Right lobe of liver (tissue), 4 donors: ENCODE measurements around the gene PRPF6.

Experiments
- CTCF ChIP-seq, 4 donors: fragments of 200-600 bp in 3 of 4; fragments of 450-650 bp in 1 of 4; IDR thresholded peaks; one replicate each; pipeline versions ENCODE4 v1.5.1 to v1.8.0; 2016 to 2022; ENCODE audit warnings: antibody characterized with exemption in 4 of 4, mild to moderate bottlenecking in 2 of 4
- POLR2A ChIP-seq: fragments of 450-650 bp; IDR thresholded peaks from one replicate; pipeline ENCODE4 v1.6.1; 2017; ENCODE audit warnings: antibody characterized with exemption, mild to moderate bottlenecking
- donor health status: DM: no; HTN: no; CAD: no.
- donor health status: DM: no; HTN: no; CAD: no.
- donor health status: DM: no; HTN: yes; CAD: no.

DNA sequence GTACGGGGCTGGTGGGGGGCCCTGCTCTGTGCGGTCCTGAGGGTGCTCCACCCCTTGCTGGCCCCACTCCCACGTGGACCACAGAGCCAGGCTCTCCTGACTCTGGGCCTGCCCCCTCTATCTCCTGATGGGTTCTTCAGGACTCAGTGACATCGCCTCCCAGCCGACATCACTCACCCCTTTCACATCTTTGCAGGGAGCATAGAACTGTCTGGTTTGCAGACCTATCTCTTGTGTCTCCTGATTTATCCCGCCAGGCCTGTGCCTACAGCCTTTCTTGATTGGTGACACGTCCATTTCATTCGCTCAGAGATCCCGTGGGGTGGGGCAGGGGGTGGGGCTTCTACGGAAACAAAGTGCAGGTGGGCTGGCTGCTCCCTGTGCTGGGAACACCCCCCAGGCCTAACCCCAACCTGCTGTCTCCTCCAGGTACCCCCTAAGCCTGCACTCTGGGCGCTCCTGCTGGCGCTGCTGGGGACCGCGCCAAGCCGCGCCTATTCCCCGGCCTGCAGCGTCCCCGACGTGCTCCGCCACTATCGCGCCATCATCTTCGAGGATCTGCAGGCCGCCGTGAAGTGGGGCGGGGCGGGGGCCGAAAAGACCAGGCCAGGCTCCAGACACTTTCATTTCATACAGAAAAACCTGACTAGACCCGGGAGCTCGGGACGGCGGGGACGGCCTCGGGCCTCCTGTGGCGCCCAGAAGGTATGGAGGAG lies 56.7 kb downstream of the PRPF6 start:
- TF ChIP-seq CTCF (IDR thresholded peaks at IDR 0.05) (no peak), POLR2A (no peak)
